Keratinocyte (primary cell): Measurements from ENCODE around the gene KRTAP12-3.
"Not testable (repeated sequence)": the region's sequence is repeated elsewhere in the genome, so short reads cannot be mapped to it uniquely, and the experiment has no call there.

Experiments
- EZH2 ChIP-seq: IDR thresholded peaks from one replicate; pipeline ENCODE4 v1.6.1; 2012; ENCODE audit warnings: inconsistent platforms, mild to moderate bottlenecking, low read length, moderate library complexity
- TF ChIP-seq, protein P1 (sequence below), 3 experiments: IDR thresholded peaks in 1 of 3; conservative IDR thresholded peaks in 1 of 3; optimal IDR thresholded peaks in 1 of 3; 2 replicates in 2 of 3; 3 replicates in 1 of 3; pipeline versions ENCODE3 to v1.5.1; 2011; ENCODE audit warnings: low read length in 3 of 3, mild to moderate bottlenecking in 3 of 3, moderate library complexity in 2 of 3, control low read depth in 1 of 3, inconsistent platforms in 1 of 3; ENCODE audit not compliant: insufficient read depth in 2 of 3; ENCODE audit errors: extremely low read depth in 1 of 3

DNA sequence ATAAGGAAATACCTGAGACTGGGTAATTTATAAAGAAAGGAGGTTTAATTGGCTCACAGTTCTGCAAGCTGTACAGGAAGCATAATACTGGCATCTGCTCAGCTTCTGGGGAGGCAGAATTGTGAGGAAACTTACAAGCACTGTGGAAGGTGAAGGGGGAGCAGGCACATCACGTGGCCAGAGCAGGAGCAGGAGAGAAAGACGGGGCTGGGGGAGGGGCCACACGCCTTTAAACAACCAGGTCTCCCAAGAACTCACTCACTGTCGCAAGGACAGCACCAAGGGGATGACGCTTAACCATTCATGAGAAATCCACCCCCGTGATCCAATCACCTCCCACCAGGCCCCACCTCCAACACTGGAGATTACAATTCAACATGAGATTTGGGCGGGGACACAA lies 3.8 kb downstream of the KRTAP12-3 start:
- TF ChIP-seq, protein P1, sequence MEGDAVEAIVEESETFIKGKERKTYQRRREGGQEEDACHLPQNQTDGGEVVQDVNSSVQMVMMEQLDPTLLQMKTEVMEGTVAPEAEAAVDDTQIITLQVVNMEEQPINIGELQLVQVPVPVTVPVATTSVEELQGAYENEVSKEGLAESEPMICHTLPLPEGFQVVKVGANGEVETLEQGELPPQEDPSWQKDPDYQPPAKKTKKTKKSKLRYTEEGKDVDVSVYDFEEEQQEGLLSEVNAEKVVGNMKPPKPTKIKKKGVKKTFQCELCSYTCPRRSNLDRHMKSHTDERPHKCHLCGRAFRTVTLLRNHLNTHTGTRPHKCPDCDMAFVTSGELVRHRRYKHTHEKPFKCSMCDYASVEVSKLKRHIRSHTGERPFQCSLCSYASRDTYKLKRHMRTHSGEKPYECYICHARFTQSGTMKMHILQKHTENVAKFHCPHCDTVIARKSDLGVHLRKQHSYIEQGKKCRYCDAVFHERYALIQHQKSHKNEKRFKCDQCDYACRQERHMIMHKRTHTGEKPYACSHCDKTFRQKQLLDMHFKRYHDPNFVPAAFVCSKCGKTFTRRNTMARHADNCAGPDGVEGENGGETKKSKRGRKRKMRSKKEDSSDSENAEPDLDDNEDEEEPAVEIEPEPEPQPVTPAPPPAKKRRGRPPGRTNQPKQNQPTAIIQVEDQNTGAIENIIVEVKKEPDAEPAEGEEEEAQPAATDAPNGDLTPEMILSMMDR (optimal IDR thresholded peaks at IDR 0.05 in 1 of 3, IDR thresholded peaks at IDR 0.05 in 1 of 3, conservative IDR thresholded peaks at IDR 0.05 in 1 of 3; ENCODE audit: extremely low read depth in 1 of 3, insufficient read depth in 2 of 3, low read length in 3 of 3), result not testable (repeated sequence)
- TF ChIP-seq EZH2, result not testable (repeated sequence)
